Hematopoietic multipotent progenitor cell treated with erythropoietin and hydrocortisone succinate and interleukin-3 and kit ligand, for 8 days (in vitro differentiated cells): ENCODE data around the gene FUT6.
"Not testable (repeated sequence)": the region's sequence is repeated elsewhere in the genome, so short reads cannot be mapped to it uniquely, and the experiment has no call there.

ENCODE experiments used
- DNase-seq: peaks from one replicate; pipeline ENCODE4 v3.0.0-alpha.2; 2015

FUT6 gene

DNA sequence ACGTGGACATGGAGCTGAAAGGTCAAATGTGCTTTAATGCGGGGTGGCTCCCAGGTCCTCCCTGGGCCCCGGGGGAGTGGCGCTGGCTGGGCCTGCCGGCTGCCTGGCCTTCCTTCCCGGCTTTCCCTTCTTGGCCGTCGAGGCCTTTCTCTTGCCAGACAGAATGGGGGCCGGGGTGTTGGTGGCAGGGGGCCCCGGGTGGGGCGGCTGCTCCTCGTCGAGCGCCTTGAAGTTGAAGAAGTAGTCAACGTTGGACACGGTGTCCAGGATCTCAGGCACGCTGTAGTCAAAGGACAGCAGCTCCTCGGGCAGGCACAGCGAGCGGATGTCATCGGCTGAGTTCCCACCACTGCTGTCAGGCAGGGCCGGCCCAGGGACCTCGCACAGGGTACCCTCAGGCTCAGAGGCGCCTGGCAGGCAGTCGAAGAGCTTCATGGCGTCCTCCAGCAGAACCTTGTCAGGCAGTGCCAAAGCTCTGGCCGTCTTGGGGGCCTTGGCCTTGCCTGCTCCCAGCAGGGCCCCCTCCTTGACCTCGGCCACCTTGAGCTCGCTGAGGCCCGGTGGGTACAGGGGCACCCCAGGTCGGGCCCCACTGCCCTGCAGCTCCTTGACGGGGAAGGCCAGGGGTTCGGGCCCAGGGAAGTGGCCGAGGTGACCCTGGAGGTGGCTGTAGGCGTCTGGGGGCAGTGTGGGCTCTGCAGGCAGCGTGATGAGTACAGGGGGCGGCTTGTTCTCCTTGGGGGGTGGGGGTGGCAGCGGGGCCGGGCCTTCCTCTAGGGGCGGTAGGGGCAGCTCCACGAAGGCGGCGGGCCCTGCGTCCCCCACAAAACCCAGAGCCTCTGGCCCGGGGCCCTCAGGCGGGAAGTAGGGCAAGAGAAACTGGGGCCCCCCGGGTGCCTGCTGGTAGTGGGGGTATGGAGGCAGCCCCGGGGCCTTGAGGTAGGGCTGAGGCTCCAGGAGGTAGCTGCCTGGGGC lies 56.3 kb downstream of the FUT6 start:
- no peak for DNase-seq

DNA sequence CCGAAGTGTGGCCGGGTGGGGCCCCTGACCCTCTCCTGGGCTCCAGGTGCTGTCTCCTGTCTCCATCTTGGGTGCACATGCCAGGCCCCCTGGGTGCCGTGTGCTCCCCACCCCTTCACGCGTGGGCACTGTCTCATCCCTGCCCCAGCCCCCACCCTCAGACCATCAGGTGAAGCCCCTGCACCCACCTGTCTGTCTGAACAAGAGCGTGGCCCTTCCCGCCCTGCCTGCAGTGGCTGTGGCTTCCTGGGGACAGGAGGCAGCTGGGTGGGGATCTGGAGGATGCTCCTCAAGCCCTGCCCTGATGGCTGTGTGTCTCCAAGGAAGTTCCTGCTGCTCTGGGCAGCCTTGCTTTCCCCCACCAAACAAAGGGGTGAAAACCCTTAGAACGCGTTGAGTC lies 57.2 kb downstream of the FUT6 start:
- DNase-seq = no peak

DNA sequence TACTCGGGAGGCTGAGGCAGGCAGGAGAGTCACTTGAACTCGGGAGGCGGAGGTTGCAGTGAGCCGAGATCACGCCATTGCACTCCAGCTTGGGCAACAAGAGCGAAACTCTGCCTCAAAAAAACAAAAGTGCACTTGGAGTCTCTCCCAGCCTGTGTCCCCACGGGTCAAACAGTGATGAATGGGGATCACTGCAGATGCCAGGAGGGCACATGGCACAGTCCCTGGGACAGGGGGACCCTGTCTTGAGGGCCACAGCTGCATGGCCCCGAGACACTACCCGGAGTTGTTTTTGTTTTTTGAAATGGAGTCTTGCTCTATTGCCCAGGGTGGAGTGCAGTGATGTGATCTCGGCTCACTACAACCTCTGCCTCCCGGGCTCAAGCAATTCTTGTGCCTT lies 58.6 kb downstream of the FUT6 start:
- DNase-seq = not testable (repeated sequence)
